ENCODE results near the gene NDFIP1. TPM values are rescaled to one million over a fixed set of nuclear protein-coding genes. Genes with fewer than 3 reads are reported as not detected.
A peak's percentile ranks its signal among the peaks of the same experiment; 100 is the strongest.

NDFIP1 gene
- total RNA-seq, 1 experiment from 2014 or later, result 37.8 TPM

GRCh38 chr5:142151436-142152383 lies 43.1 kb downstream of the NDFIP1 start:
- H3K79me2 ChIP-seq (ENCODE audit: insufficient read depth, low read length), result no peaks in the 10 kb centered on the region
- ChIA-PET CTCF (interaction anchor here (0.6 to 2.2 kb wide), 18 partner anchors 17 to 716 kb away, joined by 3 to 15 read pairs (median 4); no protein-coding TSS in a partner anchor), POLR2A (interaction anchor here (0.7 to 1.2 kb wide), 2 partner anchors 208 to 516 kb away, joined by 3 to 4 read pairs; no protein-coding TSS in a partner anchor), RAD21 (ENCODE audit: low non-redundant PET in 1 of 2, low total read pairs in 2 of 2, uncharacterized antibody in 2 of 2, unreplicated experiment in 2 of 2) (interaction anchor here (0.6 to 1.6 kb wide), 8 partner anchors 142 to 567 kb away, joined by 3 to 12 read pairs (median 6); no protein-coding TSS in a partner anchor)
- ATAC-seq (peak; percentile 87), DNase-seq (ENCODE audit: low read depth, low spot score) (peak; percentile 63)
- TF ChIP-seq CTCF (IDR thresholded peaks at IDR 0.05 in 2 of 3, conservative IDR thresholded peaks at IDR 0.05 in 1 of 3; ENCODE audit: borderline replicate concordance in 1 of 3, insufficient read depth in 1 of 3, low read depth in 2 of 3, low read length in 2 of 3), result peak; percentile 79 to 93 (median 90)
- TF ChIP-seq RAD21 (IDR thresholded peaks at IDR 0.05; ENCODE audit: low read depth), result peak; percentile 92
- TF ChIP-seq EGR1 (IDR thresholded peaks at IDR 0.05; ENCODE audit: low read depth), result no peak
- no peak overlapping the region for H3K4me2 ChIP-seq (ENCODE audit: low read length)
- H3K4me3 ChIP-seq (replicated peaks in 1 of 2; ENCODE audit: low read depth in 1 of 2, low read length in 2 of 2), result no peak overlapping the region
- no peak overlapping the region for H3K27ac ChIP-seq (ENCODE audit: low read depth, low read length)
- TSS peak; percentile 70 for BruUV-seq (replicated peaks)
- H3K9me3 ChIP-seq (ENCODE audit: control insufficient read depth in 1 of 2, insufficient read depth in 1 of 2, low read depth in 1 of 2, low read length in 2 of 2), result no peaks in the 10 kb centered on the region
- H3K9me2 ChIP-seq (ENCODE audit: insufficient read depth), result no peaks in the 10 kb centered on the region
- no peak overlapping the region for H3K9ac ChIP-seq (ENCODE audit: low read length)
- no peak overlapping the region for H2AFZ ChIP-seq (ENCODE audit: low read depth, low read length, poor library complexity, severe bottlenecking)
- H3K4me1 ChIP-seq (ENCODE audit: control insufficient read depth in 1 of 2, insufficient read depth in 2 of 2, low read length in 2 of 2), result peaks cover 2 to 10% of the 10 kb centered on the region in 2 experiments; a peak in 2 of 4 replicates
- H4K20me1 ChIP-seq (ENCODE audit: insufficient read depth), result no peaks in the 10 kb centered on the region
- peaks cover 8 to 11% of the 10 kb centered on the region in 2 experiments; a peak in 2 of 4 replicates for H3K36me3 ChIP-seq (ENCODE audit: control insufficient read depth in 1 of 2, insufficient read depth in 2 of 2, low read length in 2 of 2)
- intact Hi-C loops (cut with micrococcal nuclease), result loop anchor here (1.0 to 10.0 kb wide), 9 partner anchors 156 to 733 kb away; partner anchors contain the start of gene SPRY4
- H3K27me3 ChIP-seq (ENCODE audit: insufficient read depth, low read length), result no peaks in the 10 kb centered on the region

Data from HCT116 (cell line).